ENCODE measurements around the gene CACNA2D1.

DNA sequence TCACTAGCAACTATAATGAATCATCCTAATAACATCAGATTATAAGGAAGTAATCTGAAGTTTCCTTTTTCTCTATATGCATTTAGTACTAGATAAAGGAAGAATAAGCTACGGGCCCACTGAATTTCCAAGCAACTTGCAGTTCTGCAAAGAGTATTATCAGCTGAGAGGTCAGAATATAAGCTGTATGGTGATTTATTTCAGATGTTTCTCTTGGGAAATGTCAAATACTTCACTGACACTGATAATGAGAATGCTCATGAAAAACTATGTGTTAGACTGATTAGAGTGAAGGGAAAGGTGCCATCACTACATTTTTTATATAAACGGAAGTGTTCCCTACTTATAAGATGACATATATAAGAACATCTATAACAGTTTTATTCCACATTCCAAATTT lies 422.5 kb downstream of the CACNA2D1 start:
- no peak for TF ChIP-seq POLR2A (IDR thresholded peaks at IDR 0.05)
- TF ChIP-seq, protein P1, sequence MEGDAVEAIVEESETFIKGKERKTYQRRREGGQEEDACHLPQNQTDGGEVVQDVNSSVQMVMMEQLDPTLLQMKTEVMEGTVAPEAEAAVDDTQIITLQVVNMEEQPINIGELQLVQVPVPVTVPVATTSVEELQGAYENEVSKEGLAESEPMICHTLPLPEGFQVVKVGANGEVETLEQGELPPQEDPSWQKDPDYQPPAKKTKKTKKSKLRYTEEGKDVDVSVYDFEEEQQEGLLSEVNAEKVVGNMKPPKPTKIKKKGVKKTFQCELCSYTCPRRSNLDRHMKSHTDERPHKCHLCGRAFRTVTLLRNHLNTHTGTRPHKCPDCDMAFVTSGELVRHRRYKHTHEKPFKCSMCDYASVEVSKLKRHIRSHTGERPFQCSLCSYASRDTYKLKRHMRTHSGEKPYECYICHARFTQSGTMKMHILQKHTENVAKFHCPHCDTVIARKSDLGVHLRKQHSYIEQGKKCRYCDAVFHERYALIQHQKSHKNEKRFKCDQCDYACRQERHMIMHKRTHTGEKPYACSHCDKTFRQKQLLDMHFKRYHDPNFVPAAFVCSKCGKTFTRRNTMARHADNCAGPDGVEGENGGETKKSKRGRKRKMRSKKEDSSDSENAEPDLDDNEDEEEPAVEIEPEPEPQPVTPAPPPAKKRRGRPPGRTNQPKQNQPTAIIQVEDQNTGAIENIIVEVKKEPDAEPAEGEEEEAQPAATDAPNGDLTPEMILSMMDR (IDR thresholded peaks at IDR 0.05) = no peak
